NCI-H1694 treated with DMSO at 0.1 percent for 48 hours (cell line): ENCODE measurements around the gene NUDT5.
A peak's percentile ranks its signal among the peaks of the same experiment; 100 is the strongest.

Source experiments
- DNase-seq: peaks from one replicate; lab custom pipeline; 2025; lab: John Stamatoyannopoulos, UW

Gene NUDT5

GRCh38 chr10:12162927-12163326 is 32.8 kb downstream of the NUDT5 start:
- no peak for DNase-seq

GRCh38 chr10:12160664-12161063 is 35.0 kb downstream of the NUDT5 start:
- DNase-seq: no peak

GRCh38 chr10:12158111-12158510 is 37.6 kb downstream of the NUDT5 start:
- DNase-seq: no peak

- no peak for DNase-seq
These were observed 39.1 kb downstream of the NUDT5 start for GRCh38 chr10:12156367-12157123.

DNA sequence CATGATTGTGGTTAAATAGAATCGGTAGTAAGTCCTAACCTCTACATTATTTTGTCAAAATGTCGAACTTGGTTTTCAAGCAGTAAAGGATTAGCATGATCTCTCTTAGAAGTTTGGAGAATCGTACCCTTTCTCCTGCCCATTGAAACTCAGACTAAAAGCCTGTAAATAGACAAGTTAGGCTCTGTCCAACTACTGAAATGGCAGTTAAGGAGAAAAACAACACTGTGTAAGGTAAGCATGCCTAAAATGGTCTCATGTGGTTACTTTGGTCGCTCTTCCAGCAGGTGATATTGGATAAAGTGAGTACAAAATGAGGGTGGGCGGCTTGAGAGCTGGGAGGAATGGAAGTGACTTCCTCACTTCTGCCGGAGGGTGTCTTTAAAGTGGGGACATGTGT is 41.2 kb downstream of the NUDT5 start:
- DNase-seq: no peak

GRCh38 chr10:12150163-12150562 is 45.5 kb downstream of the NUDT5 start:
- DNase-seq: no peak

DNA sequence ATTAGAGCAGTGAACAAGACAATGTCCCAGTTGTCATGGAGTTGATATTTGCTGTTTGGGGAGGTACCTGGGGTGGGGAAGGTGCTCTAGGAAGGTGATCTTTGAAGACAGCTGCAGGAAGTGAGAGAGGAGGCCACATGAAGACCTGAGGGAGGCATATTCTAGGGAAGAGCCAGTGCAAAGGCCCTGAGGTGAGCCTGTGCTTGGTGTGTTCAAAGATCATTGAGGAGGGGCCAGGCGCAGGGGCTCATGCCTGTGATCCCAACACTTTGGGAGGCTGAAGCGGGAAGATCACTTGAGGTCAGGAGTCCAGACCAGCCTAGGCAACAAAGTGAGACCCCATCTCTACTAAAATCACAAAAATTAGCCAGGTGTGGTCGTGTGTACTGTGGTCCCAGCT is 51.2 kb downstream of the NUDT5 start:
- no peak for DNase-seq

- no peak for DNase-seq
These were observed 55.7 kb downstream of the NUDT5 start for GRCh38 chr10:12140038-12140437.

DNA sequence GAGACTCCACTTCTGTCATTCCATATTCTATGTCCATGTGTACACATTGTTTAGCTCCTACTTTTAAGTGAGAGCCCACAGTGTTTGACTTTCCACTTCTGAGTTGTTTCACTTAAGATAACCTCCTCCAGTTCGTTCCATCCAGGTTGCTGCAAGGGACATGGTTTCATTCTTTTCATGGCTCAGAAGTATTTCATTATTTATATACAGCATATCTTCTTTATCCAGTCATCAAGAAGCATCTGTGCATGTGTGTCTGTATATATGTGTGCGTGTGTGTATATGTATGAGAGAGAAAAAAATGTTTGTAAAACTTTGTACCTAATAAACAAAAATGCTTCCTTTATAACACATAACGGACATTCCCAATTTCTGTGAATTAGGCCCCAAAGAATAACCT is 60.1 kb downstream of the NUDT5 start:
- no peak for DNase-seq

GRCh38 chr10:12130237-12130872 is 65.3 kb downstream of the NUDT5 start:
- peak; percentile 21 for DNase-seq

- DNase-seq: peak; percentile 12
These were observed 66.2 kb downstream of the NUDT5 start, which contains the start of gene SEC61A2 for GRCh38 chr10:12129222-12130111. Gene SEC61A2, plus strand, starts transcription at chr10:12129677. Its CDS starts 111 bp downstream, at chr10:12129788.

DNA sequence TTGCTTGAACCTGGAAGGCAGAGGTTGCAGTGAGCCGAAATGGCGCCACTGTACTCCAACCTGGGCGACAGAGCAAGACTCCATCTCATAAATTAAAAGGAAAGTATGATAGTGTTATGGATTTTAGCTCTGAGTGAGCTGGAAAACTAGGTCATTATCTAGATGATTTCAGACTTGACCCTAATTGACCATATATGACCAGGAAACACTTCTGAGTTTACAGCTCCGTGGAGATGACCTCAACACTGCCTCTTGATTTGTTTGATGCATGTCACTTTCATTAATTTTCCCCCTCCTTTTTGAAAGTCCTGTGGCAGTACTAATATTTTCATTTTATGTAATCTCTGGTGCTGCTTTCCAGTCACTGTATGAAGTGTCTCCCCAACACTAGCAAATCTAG is 74.0 kb downstream of the NUDT5 start:
- DNase-seq: no peak
